ENCODE data around the gene MOK. TPM values are rescaled to one million over a fixed set of nuclear protein-coding genes. Genes with fewer than 3 reads are reported as not detected.
"Not testable (repeated sequence)": the region's sequence is repeated elsewhere in the genome, so short reads cannot be mapped to it uniquely, and the experiment has no call there.

Gene MOK
- 21.2 and 40.6 TPM in 2 replicates for total RNA-seq (ENCODE audit: low replicate concordance)

GRCh38 chr14:102304611-102305506 lies at the start of gene MOK:
MOK (minus strand) TSS chr14:102305164; CDS start chr14:102304968, 196 bp downstream.
- DNase-seq (ENCODE audit: low read depth), result peak; percentile 96
- no peak for TF ChIP-seq CTCF (IDR thresholded peaks at IDR 0.05; ENCODE audit: insufficient read depth, low read length)

GRCh38 chr14:102353126-102353619 lies 48.2 kb upstream of the MOK start:
- no peak for DNase-seq (ENCODE audit: low read depth)
- TF ChIP-seq CTCF (IDR thresholded peaks at IDR 0.05; ENCODE audit: insufficient read depth, low read length), result no peak
- H3K4me3 ChIP-seq (ENCODE audit: low read depth, low read length), result no peak overlapping the region

More at GRCh38 chr14:102304611-102305506, at the start of gene MOK:
- H3K4me3 ChIP-seq (ENCODE audit: low read depth, low read length), result peak within 1 kb of the TSS; percentile 94

GRCh38 chr14:102352213-102352612 lies 47.2 kb upstream of the MOK start:
- no peak for DNase-seq (ENCODE audit: low read depth)
- no peak for TF ChIP-seq CTCF (IDR thresholded peaks at IDR 0.05; ENCODE audit: insufficient read depth, low read length)
- H3K4me3 ChIP-seq (ENCODE audit: low read depth, low read length), result no peak overlapping the region

GRCh38 chr14:102351593-102351992 lies 46.6 kb upstream of the MOK start:
- DNase-seq (ENCODE audit: low read depth), result peak; percentile 57
- H3K4me3 ChIP-seq (ENCODE audit: low read depth, low read length), result not testable (repeated sequence)

- no peak for TF ChIP-seq CTCF (IDR thresholded peaks at IDR 0.05; ENCODE audit: insufficient read depth, low read length)
- no peak for DNase-seq (ENCODE audit: low read depth)
- H3K4me3 ChIP-seq (ENCODE audit: low read depth, low read length), result no peak overlapping the region
Observed at GRCh38 chr14:102351023-102351422, 46.1 kb upstream of the MOK start.

GRCh38 chr14:102348376-102348775 lies 43.4 kb upstream of the MOK start:
- DNase-seq (ENCODE audit: low read depth), result no peak

More at GRCh38 chr14:102348376-102348775, 43.4 kb upstream of the MOK start:
- H3K4me3 ChIP-seq (ENCODE audit: low read depth, low read length), result no peak overlapping the region
- no peak for TF ChIP-seq CTCF (IDR thresholded peaks at IDR 0.05; ENCODE audit: insufficient read depth, low read length)
